Activated CD4-positive, alpha-beta T cell treated with anti-CD3 and anti-CD28 coated beads, Interleukin-2, Interleukin-6, amounts not matched to agents 100 ng/mL and 50 ng/mL, durations not matched to agents 16 hours and 8 hours (primary cell): ENCODE data around the gene IGFBP7.

Experiments
- DNase-seq: peaks from one replicate; pipeline ENCODE4 v3.0.0-alpha.2; 2020

Gene IGFBP7

GRCh38 chr4:57093845-57094831 lies 16.0 kb downstream of the IGFBP7 start:
- DNase-seq, result no peak

- DNase-seq, result no peak
Measured at GRCh38 chr4:57091657-57092162, 18.5 kb downstream of the IGFBP7 start.

- DNase-seq, result no peak
Measured at GRCh38 chr4:57090079-57090478, 20.1 kb downstream of the IGFBP7 start.

- DNase-seq, result no peak
Measured at GRCh38 chr4:57089549-57089948, 20.6 kb downstream of the IGFBP7 start.

GRCh38 chr4:57086031-57086723 lies 24.0 kb downstream of the IGFBP7 start:
- DNase-seq, result no peak

- DNase-seq, result no peak
Measured at GRCh38 chr4:57085278-57085677, 24.9 kb downstream of the IGFBP7 start.

GRCh38 chr4:57084360-57084759 lies 25.8 kb downstream of the IGFBP7 start:
- DNase-seq, result no peak

GRCh38 chr4:57083090-57083489 lies 27.1 kb downstream of the IGFBP7 start:
- DNase-seq, result no peak

GRCh38 chr4:57081651-57082621 lies 28.2 kb downstream of the IGFBP7 start:
- DNase-seq, result no peak

GRCh38 chr4:57080781-57081650 lies 29.2 kb downstream of the IGFBP7 start:
- DNase-seq, result no peak

- DNase-seq, result no peak
Measured at GRCh38 chr4:57078685-57079521, 31.3 kb downstream of the IGFBP7 start.

- DNase-seq, result no peak
Measured at GRCh38 chr4:57077550-57078343, 32.4 kb downstream of the IGFBP7 start.

- DNase-seq, result no peak
Measured at GRCh38 chr4:57076646-57077045, 33.5 kb downstream of the IGFBP7 start.

GRCh38 chr4:57075367-57075766 lies 34.8 kb downstream of the IGFBP7 start:
- DNase-seq, result no peak

GRCh38 chr4:57074744-57075143 lies 35.4 kb downstream of the IGFBP7 start:
- DNase-seq, result no peak

GRCh38 chr4:57073559-57073958 lies 36.6 kb downstream of the IGFBP7 start:
- no peak for DNase-seq

- no peak for DNase-seq
Measured at GRCh38 chr4:57071326-57071725, 38.9 kb downstream of the IGFBP7 start.

- no peak for DNase-seq
Measured at GRCh38 chr4:57070461-57070860, 39.7 kb downstream of the IGFBP7 start.

- DNase-seq, result no peak
Measured at GRCh38 chr4:57068237-57068981, 41.8 kb downstream of the IGFBP7 start.
